ENCODE measurements around the gene GRK6.
A peak's percentile ranks its signal among the peaks of the same experiment; 100 is the strongest.

The GRK6 gene

DNA sequence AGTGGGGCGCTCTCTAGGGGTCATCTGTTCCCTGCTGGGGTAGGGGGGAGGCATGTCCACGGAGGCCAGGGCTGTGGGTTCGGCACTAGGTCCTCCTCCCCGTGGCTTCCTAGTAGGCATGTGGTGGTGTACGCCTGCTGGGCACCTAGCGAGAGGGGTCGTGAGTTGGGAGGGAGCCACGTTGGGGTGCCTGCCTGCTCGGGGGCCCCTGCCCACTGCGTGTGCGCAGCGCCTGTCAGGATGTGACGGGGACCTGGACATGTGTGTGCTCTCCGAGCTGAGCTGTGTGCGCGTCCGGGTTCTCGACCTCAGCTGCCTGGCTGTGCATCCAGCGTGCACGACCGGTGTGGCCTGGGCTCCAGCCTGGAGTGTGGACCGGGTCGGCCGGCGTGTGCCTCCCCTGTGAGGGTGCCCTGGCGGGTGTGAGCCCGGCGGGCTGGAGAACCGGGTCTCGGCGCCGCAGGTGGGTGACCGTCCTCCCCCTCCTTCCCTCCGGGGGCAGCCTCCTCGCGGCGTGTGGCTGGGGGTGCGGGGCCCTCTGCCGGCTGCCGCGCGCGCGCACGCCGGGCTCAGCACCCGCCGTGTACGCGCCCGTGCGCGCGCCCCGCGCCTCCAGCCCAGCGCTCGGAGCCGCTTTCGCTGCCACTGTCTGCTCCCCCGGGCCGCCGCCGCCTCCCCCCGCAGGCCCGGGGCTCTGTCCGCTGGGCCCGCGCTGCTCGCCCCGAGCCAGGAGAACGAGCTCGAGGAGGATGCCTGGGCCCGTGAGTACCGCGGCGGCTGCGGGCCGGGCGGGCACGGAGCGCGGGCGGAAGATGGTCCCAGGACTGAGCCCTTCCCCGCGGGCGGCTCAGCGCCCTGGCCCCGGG lies 20.0 kb downstream of the GRK6 start, which contains the start of gene PRR7 (continued):
- TF ChIP-seq SCRT2 (tag by site-specific recombination; IDR thresholded peaks at IDR 0.05) (peak; percentile 49; the same call in 1 of the 2 replicates), ZNF48 (tag by site-specific recombination; IDR thresholded peaks at IDR 0.05) (no peak), GLIS1 (tag by site-specific recombination; IDR thresholded peaks at IDR 0.05) (peak; percentile 56), ZNF658 (tag by site-specific recombination; IDR thresholded peaks at IDR 0.05) (no peak)
- TF ChIP-seq, protein P1, sequence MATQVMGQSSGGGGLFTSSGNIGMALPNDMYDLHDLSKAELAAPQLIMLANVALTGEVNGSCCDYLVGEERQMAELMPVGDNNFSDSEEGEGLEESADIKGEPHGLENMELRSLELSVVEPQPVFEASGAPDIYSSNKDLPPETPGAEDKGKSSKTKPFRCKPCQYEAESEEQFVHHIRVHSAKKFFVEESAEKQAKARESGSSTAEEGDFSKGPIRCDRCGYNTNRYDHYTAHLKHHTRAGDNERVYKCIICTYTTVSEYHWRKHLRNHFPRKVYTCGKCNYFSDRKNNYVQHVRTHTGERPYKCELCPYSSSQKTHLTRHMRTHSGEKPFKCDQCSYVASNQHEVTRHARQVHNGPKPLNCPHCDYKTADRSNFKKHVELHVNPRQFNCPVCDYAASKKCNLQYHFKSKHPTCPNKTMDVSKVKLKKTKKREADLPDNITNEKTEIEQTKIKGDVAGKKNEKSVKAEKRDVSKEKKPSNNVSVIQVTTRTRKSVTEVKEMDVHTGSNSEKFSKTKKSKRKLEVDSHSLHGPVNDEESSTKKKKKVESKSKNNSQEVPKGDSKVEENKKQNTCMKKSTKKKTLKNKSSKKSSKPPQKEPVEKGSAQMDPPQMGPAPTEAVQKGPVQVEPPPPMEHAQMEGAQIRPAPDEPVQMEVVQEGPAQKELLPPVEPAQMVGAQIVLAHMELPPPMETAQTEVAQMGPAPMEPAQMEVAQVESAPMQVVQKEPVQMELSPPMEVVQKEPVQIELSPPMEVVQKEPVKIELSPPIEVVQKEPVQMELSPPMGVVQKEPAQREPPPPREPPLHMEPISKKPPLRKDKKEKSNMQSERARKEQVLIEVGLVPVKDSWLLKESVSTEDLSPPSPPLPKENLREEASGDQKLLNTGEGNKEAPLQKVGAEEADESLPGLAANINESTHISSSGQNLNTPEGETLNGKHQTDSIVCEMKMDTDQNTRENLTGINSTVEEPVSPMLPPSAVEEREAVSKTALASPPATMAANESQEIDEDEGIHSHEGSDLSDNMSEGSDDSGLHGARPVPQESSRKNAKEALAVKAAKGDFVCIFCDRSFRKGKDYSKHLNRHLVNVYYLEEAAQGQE (tag by site-specific recombination; IDR thresholded peaks at IDR 0.05) = peak; percentile 28; the same call in 1 of the 2 replicates
- TF ChIP-seq, protein P2, sequence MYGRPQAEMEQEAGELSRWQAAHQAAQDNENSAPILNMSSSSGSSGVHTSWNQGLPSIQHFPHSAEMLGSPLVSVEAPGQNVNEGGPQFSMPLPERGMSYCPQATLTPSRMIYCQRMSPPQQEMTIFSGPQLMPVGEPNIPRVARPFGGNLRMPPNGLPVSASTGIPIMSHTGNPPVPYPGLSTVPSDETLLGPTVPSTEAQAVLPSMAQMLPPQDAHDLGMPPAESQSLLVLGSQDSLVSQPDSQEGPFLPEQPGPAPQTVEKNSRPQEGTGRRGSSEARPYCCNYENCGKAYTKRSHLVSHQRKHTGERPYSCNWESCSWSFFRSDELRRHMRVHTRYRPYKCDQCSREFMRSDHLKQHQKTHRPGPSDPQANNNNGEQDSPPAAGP (tag by site-specific recombination; IDR thresholded peaks at IDR 0.05) = peak; percentile 64

DNA sequence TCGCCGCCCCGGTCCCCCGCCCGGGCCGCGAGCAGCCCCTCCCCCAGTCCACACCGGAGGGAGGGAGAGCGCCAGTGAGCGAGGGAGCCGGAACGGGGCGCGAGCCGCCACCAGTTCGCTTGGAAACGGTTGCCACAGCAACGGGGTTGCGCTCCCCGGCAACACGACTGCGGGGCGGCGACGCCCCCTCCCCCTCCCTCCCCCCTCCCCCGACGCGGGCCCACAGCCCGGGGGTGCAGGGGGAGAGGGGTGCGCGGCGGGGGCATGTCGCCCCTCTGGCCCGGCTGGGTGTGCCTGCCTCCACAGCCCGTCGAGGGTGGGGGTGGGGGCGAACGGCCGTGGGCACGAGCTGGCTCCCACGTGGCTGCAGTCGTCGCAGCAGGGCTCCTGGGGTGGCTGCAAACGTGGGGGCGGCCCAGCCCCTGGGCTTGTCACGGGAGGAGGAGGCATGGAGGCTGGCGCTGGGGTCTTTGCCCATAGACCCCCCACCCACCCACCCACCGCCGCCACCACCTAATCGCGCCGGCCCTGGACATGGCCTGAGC lies 20.7 kb downstream of the GRK6 start:
- no peaks in the 10 kb centered on the region for H3K4me1 ChIP-seq (ENCODE audit: control insufficient read depth, insufficient read depth, low read length)
- ChIA-PET POLR2A (interaction anchor here (0.6 to 3.3 kb wide), 10 partner anchors 8 to 146 kb away, joined by 3 to 19 read pairs (median 4); partner anchors contain the start of gene GRK6), CTCF (interaction anchor here (0.5 to 4.1 kb wide), 6 partner anchors 10 to 75 kb away, joined by 3 to 40 read pairs (median 6); no protein-coding TSS in a partner anchor)
- peak overlapping the region; percentile 54 for H3K4me3 ChIP-seq (ENCODE audit: low read depth, low read length)
- H3K27ac ChIP-seq (ENCODE audit: extremely low read depth, low read depth, low read length) = peak overlapping the region; percentile 60; the same call in 1 of the 2 replicates
- H3K36me3 ChIP-seq (ENCODE audit: control insufficient read depth in 2 of 2, insufficient read depth in 1 of 2, low read length in 2 of 2) = peaks cover 0 to 6% of the 10 kb centered on the region in 2 experiments; a peak in 1 of 3 replicates
- no peaks in the 10 kb centered on the region for H3K9me3 ChIP-seq (ENCODE audit: control insufficient read depth, insufficient read depth, low read depth, low read length)
- peak; percentile 47 for TF ChIP-seq ZFP69B (tag by site-specific recombination; IDR thresholded peaks at IDR 0.05)
- peak; percentile 46; the same call in 1 of the 2 replicates for TF ChIP-seq KLF9 (tag by site-specific recombination; IDR thresholded peaks at IDR 0.05; ENCODE audit: low read depth)
- TF ChIP-seq ZNF596 (tag by site-specific recombination; IDR thresholded peaks at IDR 0.05) = 0 out of 2 replicates have a peak, but pooled peaks have one; percentile 3
- TF ChIP-seq KLF1 (tag by site-specific recombination; IDR thresholded peaks at IDR 0.05) = 0 out of 2 replicates have a peak, but pooled peaks have one; percentile 14
- peak; percentile 97 for TF ChIP-seq ZFHX2 (tag by site-specific recombination; conservative IDR thresholded peaks at IDR 0.05)
- peak; percentile 23; the same call in 1 of the 2 replicates for TF ChIP-seq GLIS1 (tag by site-specific recombination; IDR thresholded peaks at IDR 0.05)
- TF ChIP-seq TCF7L2 (IDR thresholded peaks at IDR 0.05; ENCODE audit: borderline replicate concordance, low read depth, low read length) = no peak
- 0 out of 2 replicates have a peak, but pooled peaks have one; percentile 6 for TF ChIP-seq ZNF561 (tag by site-specific recombination; IDR thresholded peaks at IDR 0.05; ENCODE audit: borderline replicate concordance)
- TF ChIP-seq ZNF624 (tag by site-specific recombination; IDR thresholded peaks at IDR 0.05) = no peak
- peak; percentile 41; the same call in 1 of the 2 replicates for TF ChIP-seq ZNF777 (tag by site-specific recombination; IDR thresholded peaks at IDR 0.05; ENCODE audit: borderline replicate concordance)
- TF ChIP-seq YY1 (tag by site-specific recombination; IDR thresholded peaks at IDR 0.05) = no peak
- TF ChIP-seq KLF7 (tag by site-specific recombination; IDR thresholded peaks at IDR 0.05; ENCODE audit: borderline replicate concordance) = no peak
- TF ChIP-seq GLIS2 (tag by site-specific recombination; IDR thresholded peaks at IDR 0.05) = peak; percentile 57; the same call in 1 of the 2 replicates
- TF ChIP-seq, protein P3, sequence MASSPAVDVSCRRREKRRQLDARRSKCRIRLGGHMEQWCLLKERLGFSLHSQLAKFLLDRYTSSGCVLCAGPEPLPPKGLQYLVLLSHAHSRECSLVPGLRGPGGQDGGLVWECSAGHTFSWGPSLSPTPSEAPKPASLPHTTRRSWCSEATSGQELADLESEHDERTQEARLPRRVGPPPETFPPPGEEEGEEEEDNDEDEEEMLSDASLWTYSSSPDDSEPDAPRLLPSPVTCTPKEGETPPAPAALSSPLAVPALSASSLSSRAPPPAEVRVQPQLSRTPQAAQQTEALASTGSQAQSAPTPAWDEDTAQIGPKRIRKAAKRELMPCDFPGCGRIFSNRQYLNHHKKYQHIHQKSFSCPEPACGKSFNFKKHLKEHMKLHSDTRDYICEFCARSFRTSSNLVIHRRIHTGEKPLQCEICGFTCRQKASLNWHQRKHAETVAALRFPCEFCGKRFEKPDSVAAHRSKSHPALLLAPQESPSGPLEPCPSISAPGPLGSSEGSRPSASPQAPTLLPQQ (tag by site-specific recombination; IDR thresholded peaks at IDR 0.05) = peak; percentile 79
- TF ChIP-seq, protein P4, sequence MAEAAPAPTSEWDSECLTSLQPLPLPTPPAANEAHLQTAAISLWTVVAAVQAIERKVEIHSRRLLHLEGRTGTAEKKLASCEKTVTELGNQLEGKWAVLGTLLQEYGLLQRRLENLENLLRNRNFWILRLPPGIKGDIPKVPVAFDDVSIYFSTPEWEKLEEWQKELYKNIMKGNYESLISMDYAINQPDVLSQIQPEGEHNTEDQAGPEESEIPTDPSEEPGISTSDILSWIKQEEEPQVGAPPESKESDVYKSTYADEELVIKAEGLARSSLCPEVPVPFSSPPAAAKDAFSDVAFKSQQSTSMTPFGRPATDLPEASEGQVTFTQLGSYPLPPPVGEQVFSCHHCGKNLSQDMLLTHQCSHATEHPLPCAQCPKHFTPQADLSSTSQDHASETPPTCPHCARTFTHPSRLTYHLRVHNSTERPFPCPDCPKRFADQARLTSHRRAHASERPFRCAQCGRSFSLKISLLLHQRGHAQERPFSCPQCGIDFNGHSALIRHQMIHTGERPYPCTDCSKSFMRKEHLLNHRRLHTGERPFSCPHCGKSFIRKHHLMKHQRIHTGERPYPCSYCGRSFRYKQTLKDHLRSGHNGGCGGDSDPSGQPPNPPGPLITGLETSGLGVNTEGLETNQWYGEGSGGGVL (tag by site-specific recombination; IDR thresholded peaks at IDR 0.05) = peak; percentile 93
- TF ChIP-seq ZNF112 (tag by site-specific recombination; IDR thresholded peaks at IDR 0.05) = no peak
- no peak for TF ChIP-seq ZNF621 (tag by site-specific recombination; IDR thresholded peaks at IDR 0.05)
- no peak for TF ChIP-seq ZNF404 (tag by site-specific recombination; IDR thresholded peaks at IDR 0.05)
- TF ChIP-seq MYNN (tag by site-specific recombination; IDR thresholded peaks at IDR 0.05; ENCODE audit: borderline replicate concordance) = peak; percentile 97
- TF ChIP-seq EGR2 (tag by site-specific recombination; IDR thresholded peaks at IDR 0.05; ENCODE audit: low read depth) = peak; percentile 93
